H1 (cell line): ENCODE results near the gene TYMS. TPM values are rescaled to one million over a fixed set of nuclear protein-coding genes. Genes with fewer than 3 reads are reported as not detected.

ENCODE experiments used
- CTCF ChIA-PET: fragments of 300-600 bp; sonication (Branson Sonifier 250); formaldehyde crosslinking; loops from one replicate; lab custom pipeline; 2021; ENCODE audit not compliant: partially characterized antibody; lab: Charles Lee
- POLR2A ChIA-PET: fragments of 300-600 bp; sonication (Branson Sonifier 250); formaldehyde crosslinking; loops from one replicate; lab custom pipeline; 2021; ENCODE audit warnings: inconsistent platforms; ENCODE audit not compliant: partially characterized antibody; lab: Charles Lee
- DNase-seq, 2 experiments: peaks; one replicate each; pipeline versions ENCODE4 v3.0.0 to v3.0.0-alpha.2; 2010 to 2022; ENCODE audit warnings: low spot score in 2 of 2, low read depth in 1 of 2, mixed read lengths in 1 of 2
- FAIRE-seq: peaks from 2 replicates; lab custom pipeline; 2011; peaks lifted over from hg19 to GRCh38; lab: Jason Lieb, UNC
- H2AFZ ChIP-seq: 2 replicates; pipeline ENCODE4 v1.8.1; 2012; ENCODE audit warnings: low read length, inconsistent platforms
- H2AK5ac ChIP-seq: 2 replicates; pipeline ENCODE4 v1.6.1; 2013; ENCODE audit warnings: low read depth, low read length
- H2BK120ac ChIP-seq: replicated peaks from 2 replicates; pipeline ENCODE3; 2013; ENCODE audit warnings: low read depth, low read length, inconsistent platforms
- H2BK12ac ChIP-seq: 2 replicates; pipeline ENCODE4 v1.6.1; 2013; ENCODE audit warnings: low read depth, low read length
- H2BK15ac ChIP-seq: 2 replicates; pipeline ENCODE4 v1.6.1; 2013; ENCODE audit warnings: low read length
- H2BK20ac ChIP-seq: 2 replicates; pipeline ENCODE4 v1.6.1; 2013; ENCODE audit warnings: low read length
- H2BK5ac ChIP-seq: 2 replicates; pipeline ENCODE4 v1.6.1; 2013; ENCODE audit warnings: low read depth, low read length
- H3K14ac ChIP-seq: 2 replicates; pipeline ENCODE4 v1.6.1; 2013; ENCODE audit warnings: inconsistent platforms; ENCODE audit not compliant: insufficient read length
- H3K18ac ChIP-seq: 2 replicates; pipeline ENCODE4 v1.6.1; 2013; ENCODE audit warnings: low read length; ENCODE audit errors: extremely low read depth
- H3K23ac ChIP-seq: 2 replicates; pipeline ENCODE4 v1.6.1; 2013; ENCODE audit warnings: inconsistent platforms; ENCODE audit not compliant: insufficient read length
- H3K23me2 ChIP-seq: 2 replicates; pipeline ENCODE4 v1.6.1; 2013; ENCODE audit warnings: low read depth, low read length
- H3K27ac ChIP-seq: 2 replicates; pipeline ENCODE4 v1.6.1; 2011; ENCODE audit warnings: low read depth, low read length, inconsistent platforms
- H3K27me3 ChIP-seq, 4 experiments: replicated peaks in 1 of 4; 1 replicate in 1 of 4; 2 replicates in 3 of 4; pipeline versions ENCODE4 v1.6.1 to v1.8.1; 2011 to 2013; ENCODE audit warnings: low read length in 3 of 4, mild to moderate bottlenecking in 3 of 4, inconsistent platforms in 2 of 4, mixed read lengths in 2 of 4, moderate library complexity in 1 of 4; ENCODE audit not compliant: control insufficient read depth in 3 of 4, insufficient read depth in 3 of 4; ENCODE audit errors: extremely low read depth in 1 of 4
- H3K36me3 ChIP-seq, 4 experiments: 2 replicates each; pipeline versions ENCODE4 v1.6.1 to v1.8.1; 2011 to 2013; ENCODE audit warnings: mild to moderate bottlenecking in 4 of 4, low read length in 3 of 4, moderate library complexity in 2 of 4, control low read depth in 1 of 4, inconsistent platforms in 1 of 4; ENCODE audit not compliant: insufficient read depth in 4 of 4, control insufficient read depth in 2 of 4
- H3K4ac ChIP-seq: replicated peaks from 2 replicates; pipeline ENCODE3; 2013; ENCODE audit warnings: low read length, low read depth, mixed read lengths, inconsistent platforms; ENCODE audit not compliant: insufficient read length
- H3K4me1 ChIP-seq, 4 experiments: replicated peaks in 1 of 4; 1 replicate in 1 of 4; 2 replicates in 3 of 4; pipeline versions ENCODE4 v1.6.1 to v1.8.1; 2011 to 2013; ENCODE audit warnings: low read length in 3 of 4, inconsistent platforms in 2 of 4, mixed read lengths in 1 of 4; ENCODE audit not compliant: insufficient read depth in 4 of 4, control insufficient read depth in 3 of 4
- H3K4me2 ChIP-seq, 2 experiments: 2 replicates each; pipeline versions ENCODE4 v1.6.1 to v1.8.1; 2011 to 2013; ENCODE audit warnings: low read depth in 2 of 2, low read length in 2 of 2, control low read depth in 1 of 2, inconsistent platforms in 1 of 2, mild to moderate bottlenecking in 1 of 2; ENCODE audit not compliant: insufficient read depth in 1 of 2
- H3K4me3 ChIP-seq, 4 experiments: fragments of 200-600, 300-600 bp in 1 of 4; sonication (generic), shearing (Covaris generic), sonication (Bioruptor Twin) in 1 of 4; 2 replicates each; pipeline versions ENCODE4 v1.5.1 to v1.8.1; 2011 to 2016; ENCODE audit warnings: low read length in 4 of 4, low read depth in 3 of 4, control low read depth in 2 of 4, inconsistent platforms in 2 of 4, mild to moderate bottlenecking in 2 of 4, mixed read lengths in 1 of 4, moderate library complexity in 1 of 4; ENCODE audit not compliant: insufficient read depth in 2 of 4; ENCODE audit errors: extremely low read depth in 1 of 4
- H3K56ac ChIP-seq: replicated peaks from 2 replicates; pipeline ENCODE3; 2013; ENCODE audit warnings: low read depth, mild to moderate bottlenecking, mixed read lengths, low read length, inconsistent platforms; ENCODE audit not compliant: insufficient read length
- H3K79me1 ChIP-seq: 2 replicates; pipeline ENCODE4 v1.6.1; 2013; ENCODE audit warnings: low read depth, low read length, control low read depth
- H3K79me2 ChIP-seq, 2 experiments: 2 replicates each; pipeline versions ENCODE4 v1.6.1 to v1.8.1; 2012 to 2013; ENCODE audit warnings: low read length in 2 of 2, mild to moderate bottlenecking in 2 of 2, inconsistent platforms in 1 of 2; ENCODE audit not compliant: insufficient read depth in 2 of 2, control insufficient read depth in 1 of 2
- H3K9ac ChIP-seq, 4 experiments: replicated peaks in 1 of 4; 1 replicate in 1 of 4; 2 replicates in 3 of 4; pipeline versions ENCODE4 v1.6.1 to v1.8.1; 2011 to 2013; ENCODE audit warnings: low read depth in 3 of 4, low read length in 3 of 4, control low read depth in 2 of 4, mild to moderate bottlenecking in 2 of 4, moderate library complexity in 2 of 4, inconsistent platforms in 1 of 4; ENCODE audit errors: extremely low read depth in 1 of 4
- H3K9me3 ChIP-seq, 2 experiments: 2 replicates each; pipeline versions ENCODE4 v1.6.1 to v1.8.1; 2012 to 2013; ENCODE audit warnings: mild to moderate bottlenecking in 2 of 2, moderate library complexity in 2 of 2, control low read depth in 1 of 2, inconsistent platforms in 1 of 2, low read depth in 1 of 2, low read length in 1 of 2, mixed read lengths in 1 of 2; ENCODE audit not compliant: insufficient read depth in 2 of 2
- H4K20me1 ChIP-seq, 2 experiments: replicated peaks in 1 of 2; 2 replicates each; pipeline versions ENCODE3 to v1.8.1; 2011 to 2013; ENCODE audit warnings: inconsistent platforms in 2 of 2, low read length in 2 of 2, mild to moderate bottlenecking in 1 of 2; ENCODE audit not compliant: insufficient read depth in 2 of 2, control insufficient read depth in 1 of 2
- H4K5ac ChIP-seq: 2 replicates; pipeline ENCODE4 v1.6.1; 2013; ENCODE audit warnings: low read length, low read depth, mixed read lengths, inconsistent platforms; ENCODE audit not compliant: insufficient read length
- H4K8ac ChIP-seq: 2 replicates; pipeline ENCODE4 v1.8.0; 2013; ENCODE audit warnings: mild to moderate bottlenecking, moderate library complexity, low read length, inconsistent platforms; ENCODE audit not compliant: insufficient read depth; ENCODE audit errors: extremely low read depth
- H4K91ac ChIP-seq: replicated peaks from 2 replicates; pipeline ENCODE3; 2013; ENCODE audit warnings: low read length, mixed read lengths, inconsistent platforms; ENCODE audit not compliant: insufficient read length
- CBX8 ChIP-seq: fragments of 300-800, 300-1000 bp; sonication (generic); IDR thresholded peaks from 2 replicates; pipeline ENCODE4 v1.7.1; 2016; ENCODE audit warnings: low read depth, low read length, borderline replicate concordance
- GABPA ChIP-seq: IDR thresholded peaks from 2 replicates; pipeline ENCODE4 v1.6.1; 2011; ENCODE audit warnings: mild to moderate bottlenecking, low read length, moderate library complexity, borderline replicate concordance; ENCODE audit not compliant: insufficient read depth
- KDM4A ChIP-seq: IDR thresholded peaks from one replicate; pipeline ENCODE4 v1.7.1; 2012; ENCODE audit warnings: low read depth, mild to moderate bottlenecking, moderate library complexity, low read length, inconsistent platforms; ENCODE audit not compliant: severe bottlenecking
- RBBP5 ChIP-seq: IDR thresholded peaks from 2 replicates; pipeline ENCODE4 v1.7.1; 2012; ENCODE audit warnings: low read depth, mild to moderate bottlenecking, inconsistent platforms, low read length, moderate library complexity, borderline replicate concordance
- WGBS, 2 experiments: shearing (Covaris generic) in 1 of 2; methylation state at CpG; one replicate each; pipeline versions ENCODE4 v1.1.6 to v1.1.7; 2013 to 2015; ENCODE audit warnings: low lambda C conversion rate in 2 of 2, mixed read lengths in 2 of 2, inconsistent platforms in 1 of 2, low coverage in 1 of 2, missing lambda C conversion rate in 1 of 2; ENCODE audit not compliant: insufficient replicate concordance in 2 of 2, insufficient coverage in 1 of 2, insufficient read length in 1 of 2; ENCODE audit errors: extremely low coverage in 1 of 2, missing lambda C conversion rate in 1 of 2; 5-methylcytosine and 5-hydroxymethylcytosine counted together
- polyA plus RNA-seq, 7 experiments: library from polyadenylated mRNA; depleted of rRNA in 3 of 7; stranded (reverse) in 5 of 7; unstranded in 2 of 7; fragments of >200 nt in 5 of 7; fragments of 200-250 nt in 2 of 7; gene quantifications; 1 replicate in 5 of 7; 2 replicates in 1 of 7; 4 replicates in 1 of 7; pipeline versions ENCODE4 v1.2.1 to v1.2.3, GENCODE V29; 2011 to 2013; ENCODE audit warnings: missing spikeins in 2 of 7, mixed read lengths in 2 of 7
- total RNA-seq: library from RNA; stranded (reverse); fragmentation: NEBNext Ultra II Directional; extraction: Animal tissue kit (Norgen Biotek cat#: 25700); gene quantifications from 2 replicates; pipeline ENCODE4 v1.2.1, GENCODE V29; 2021

The TYMS gene
- total and polyA plus RNA-seq, 2 of the 8 experiments (the other 6 are each of a cell fraction or from before 2014, with no cell fraction given), result 91.9 to 110 TPM

- Histone ChIP-seq H2BK20ac (no peak overlapping the region), H3K36me3 (peaks cover 0 to 15% (median 7%) of the 10 kb centered on the region in 4 experiments; a peak in 3 of 8 replicates), H4K8ac (no peak overlapping the region), H3K56ac (no peak overlapping the region), H3K23ac (no peak overlapping the region), H2BK120ac (no peak overlapping the region), H3K4me2 (no peak overlapping the region)
- POLR2A ChIA-PET, result interaction anchor here (1.0 kb wide), 2 partner anchors 11 to 70 kb away, joined by 3 read pairs; no protein-coding TSS in a partner anchor
- TF ChIP-seq KDM4A, result no peak
- no peak for TF ChIP-seq GABPA
- TF ChIP-seq CBX8, result no peak
- no peak for TF ChIP-seq RBBP5
- TF ChIP-seq, all 59 proteins: peak for 0
- H3K14ac ChIP-seq, result no peak overlapping the region
- no peak overlapping the region for H4K91ac ChIP-seq
- no peak overlapping the region for H3K18ac ChIP-seq
- H3K79me2 ChIP-seq, result no peaks in the 10 kb centered on the region
- WGBS, 2 experiments, result 94% methylated on average over 6 of the region's 6 CpGs; no CpG with 5 or more reads in 1 of the 2 experiments
- no peak for DNase-seq
- H4K20me1 ChIP-seq, result peaks cover 0 to 6% of the 10 kb centered on the region in 2 experiments
- no peak overlapping the region for H3K9ac ChIP-seq
- H3K4me1 ChIP-seq, result no peaks in the 10 kb centered on the region; a peak in 2 of 7 replicates
- H3K4me3 ChIP-seq, result no peak overlapping the region
- H3K9me3 ChIP-seq, result no peaks in the 10 kb centered on the region
- CTCF ChIA-PET, result interaction anchor here (1.1 to 6.5 kb wide), 4 partner anchors 14 to 104 kb away, joined by 4 to 37 read pairs (median 5); no protein-coding TSS in a partner anchor
- no peak overlapping the region for H2AK5ac ChIP-seq
- H3K4ac ChIP-seq, result no peak overlapping the region
- no peak overlapping the region for H3K27ac ChIP-seq
- H4K5ac ChIP-seq, result no peak overlapping the region
- no peak for FAIRE-seq
- H2BK12ac ChIP-seq, result no peak overlapping the region
- no peak overlapping the region for H2BK15ac ChIP-seq
- no peaks in the 10 kb centered on the region for H3K79me1 ChIP-seq
- H2AFZ ChIP-seq, result no peak overlapping the region
- no peak overlapping the region for H2BK5ac ChIP-seq
- no peaks in the 10 kb centered on the region; a peak in 3 of 7 replicates for H3K27me3 ChIP-seq
- H3K23me2 ChIP-seq, result no peaks in the 10 kb centered on the region
Measured at GRCh38 chr18:692824-693223, 35.4 kb downstream of the TYMS start.
